CD4-positive, alpha-beta T cell treated with Interferon alpha-2 for 1 hour (primary cell): ENCODE measurements around the gene C20orf204.

Source experiments
- DNase-seq, 2 donors: peaks; one replicate each; pipeline ENCODE4 v3.0.0-alpha.2; 2020 to 2022

Gene C20orf204

GRCh38 chr20:64035933-64036345 is at the start of gene C20orf204:
C20orf204 (plus strand) TSS chr20:64036182; CDS start chr20:64036324, 142 bp downstream.
- no peak for DNase-seq

DNA sequence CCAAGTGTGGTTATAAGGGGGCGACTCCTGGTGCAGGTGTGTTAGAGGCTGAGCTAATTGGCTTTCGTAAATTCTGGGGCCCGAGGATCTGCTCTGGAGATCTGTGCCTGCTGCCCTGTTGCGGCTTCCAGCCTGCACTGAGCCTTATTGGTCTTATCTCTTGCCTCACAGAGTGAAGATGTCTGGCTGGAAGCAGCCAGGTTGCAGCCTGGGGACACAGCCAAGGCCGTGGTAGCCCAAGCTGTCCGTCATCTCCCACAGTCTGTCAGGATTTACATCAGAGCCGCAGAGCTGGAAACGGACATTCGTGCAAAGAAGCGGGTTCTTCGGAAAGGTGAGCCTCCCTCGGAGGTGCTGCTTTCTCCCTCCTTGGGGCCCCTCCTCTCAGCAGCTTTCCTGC is 35.1 kb upstream of the C20orf204 start:
- no peak for DNase-seq

DNA sequence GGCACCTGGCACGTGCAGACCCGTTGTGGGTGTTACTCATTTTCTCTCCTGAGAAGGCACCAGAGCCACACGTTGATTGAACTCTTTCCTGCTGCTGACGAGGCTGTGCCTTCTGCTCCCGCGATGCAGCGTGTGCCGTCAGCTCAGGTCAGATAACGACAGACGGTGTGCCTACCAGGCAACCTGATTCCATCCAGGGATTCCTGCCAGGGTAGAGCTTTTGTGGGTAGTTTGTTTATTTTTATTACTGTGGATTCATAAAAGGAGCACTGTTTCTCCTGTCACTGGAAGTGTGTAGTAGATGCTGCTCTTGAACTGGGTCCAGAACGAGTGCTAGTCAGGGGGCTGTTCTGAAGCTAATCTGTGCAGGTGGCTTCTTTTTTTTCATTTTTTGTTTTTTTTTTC is 34.4 kb upstream of the C20orf204 start:
- DNase-seq: no peak

DNA sequence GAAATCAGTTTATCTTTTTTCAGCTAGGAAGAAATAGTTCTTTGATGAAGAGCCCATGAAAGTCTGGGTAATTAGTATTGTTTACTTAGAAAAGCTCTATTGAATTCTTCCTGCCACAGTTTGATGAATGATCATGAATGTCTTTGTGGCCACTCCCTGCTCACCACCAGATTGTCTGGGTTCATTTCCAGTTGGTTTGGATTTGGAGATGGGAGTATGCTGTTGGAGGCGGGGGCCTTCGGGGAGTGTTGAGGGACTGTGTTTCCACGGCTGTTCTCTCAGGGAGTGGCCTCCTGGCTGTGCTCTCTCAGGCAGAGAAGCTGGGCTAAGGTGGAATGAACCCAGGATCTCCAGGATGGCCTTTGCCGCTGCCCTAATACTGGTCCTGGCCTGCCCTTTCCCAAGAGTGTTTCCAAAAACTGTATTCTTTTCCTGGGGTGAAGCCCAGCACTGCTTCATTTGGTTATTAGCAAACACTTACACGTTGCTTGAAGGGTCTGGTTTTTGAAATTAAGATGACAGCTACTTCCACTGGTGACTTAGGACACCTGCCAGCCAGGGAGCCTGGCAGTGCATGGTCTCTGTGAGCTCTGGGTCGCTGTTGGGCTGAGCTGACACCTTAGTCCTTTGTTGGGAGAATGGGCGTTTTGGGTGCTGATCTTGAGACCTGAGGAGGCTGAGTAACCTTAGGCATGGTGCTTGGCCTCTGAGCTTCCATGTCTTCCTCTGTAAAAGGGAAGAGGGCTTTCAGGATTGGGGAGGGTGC is 31.8 kb upstream of the C20orf204 start:
- no peak for DNase-seq

DNA sequence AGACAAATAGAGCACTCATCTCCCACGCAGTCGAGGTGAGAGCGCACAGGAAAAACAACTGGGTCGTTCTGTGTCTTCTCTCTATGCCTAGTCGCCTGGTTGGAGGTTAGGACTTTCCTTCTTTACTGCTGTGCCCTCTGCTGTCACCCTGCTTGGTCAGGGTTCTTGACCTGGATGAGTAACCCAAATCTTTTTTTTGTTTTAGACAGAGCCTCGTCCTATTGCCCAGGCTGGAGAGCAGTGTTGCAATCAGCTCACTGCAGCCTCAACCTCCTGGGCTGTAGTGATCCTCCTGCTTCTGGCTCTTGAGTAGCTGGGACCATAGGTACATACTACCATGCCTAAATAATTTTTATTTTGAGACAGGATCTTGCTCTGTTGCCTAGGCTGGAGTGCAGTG is 30.6 kb upstream of the C20orf204 start:
- no peak for DNase-seq

- no peak for DNase-seq
These were observed 29.5 kb upstream of the C20orf204 start for GRCh38 chr20:64006490-64006889.

- no peak for DNase-seq
These were observed 29.1 kb upstream of the C20orf204 start for GRCh38 chr20:64006902-64007301.

DNA sequence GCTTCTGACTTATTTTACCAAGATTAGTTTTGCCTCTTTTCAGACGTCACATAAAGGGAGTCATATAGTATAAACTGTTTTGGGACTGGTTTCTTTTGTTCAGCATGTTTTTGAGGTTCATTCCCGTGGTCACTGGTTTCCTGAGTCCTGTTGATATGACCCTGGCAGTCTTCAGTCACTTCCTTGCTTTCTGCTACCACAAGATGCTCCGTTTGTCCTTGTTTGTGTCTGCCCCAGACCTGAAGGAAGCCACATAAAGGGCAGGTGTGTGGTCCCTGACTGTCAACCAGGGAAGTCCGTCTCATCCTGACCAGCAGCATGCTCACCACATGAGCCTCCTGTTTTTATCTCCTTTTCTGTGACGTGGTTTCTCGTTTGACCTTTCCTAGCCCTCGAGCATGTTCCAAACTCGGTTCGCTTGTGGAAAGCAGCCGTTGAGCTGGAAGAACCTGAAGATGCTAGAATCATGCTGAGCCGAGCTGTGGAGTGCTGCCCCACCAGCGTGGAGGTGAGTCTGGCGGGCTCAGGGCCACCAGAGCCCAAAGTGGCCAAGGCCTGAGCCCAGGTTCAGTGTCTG is 26.1 kb upstream of the C20orf204 start:
- no peak for DNase-seq

DNA sequence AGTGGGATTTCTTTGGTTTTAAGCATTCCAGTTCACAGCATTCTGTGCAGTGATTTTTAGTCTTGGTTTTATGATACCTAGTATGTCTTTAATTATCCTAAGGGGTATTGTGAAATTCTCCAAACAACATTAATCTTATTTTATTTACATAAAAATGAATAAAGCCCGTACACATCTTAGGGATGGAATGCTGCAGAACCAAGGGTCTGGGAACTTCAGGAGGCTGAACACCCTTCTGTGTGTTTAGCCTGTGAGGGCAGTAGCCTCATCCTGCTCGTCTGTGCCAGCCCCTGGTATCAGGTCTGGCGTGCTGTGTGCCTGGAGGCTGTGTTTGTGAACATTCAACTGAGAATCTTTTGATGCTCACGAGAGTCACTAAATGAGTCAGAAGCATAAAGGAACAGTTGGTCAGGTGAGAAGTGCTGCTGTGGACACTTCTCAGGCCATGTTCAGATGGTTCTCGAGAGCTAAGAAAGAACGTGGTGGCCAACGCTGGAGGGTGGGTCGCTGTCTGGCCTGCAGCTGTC is 25.2 kb upstream of the C20orf204 start:
- DNase-seq: no peak

DNA sequence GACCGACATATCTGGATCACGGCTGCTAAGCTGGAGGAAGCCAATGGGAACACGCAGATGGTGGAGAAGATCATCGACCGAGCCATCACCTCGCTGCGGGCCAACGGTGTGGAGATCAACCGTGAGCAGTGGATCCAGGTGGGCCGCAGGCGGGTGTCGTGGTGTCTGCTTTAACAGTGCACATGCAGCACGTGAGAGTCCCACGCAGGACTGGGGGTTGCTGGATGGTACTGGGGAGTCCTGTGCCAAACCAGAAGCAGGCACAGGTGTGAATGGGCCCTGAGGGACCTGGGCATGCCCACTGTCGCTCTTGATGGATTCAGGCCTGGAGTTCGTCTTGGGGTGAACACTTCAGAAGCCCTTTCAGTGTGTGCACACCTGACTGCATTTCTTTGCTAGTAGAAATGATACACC is 24.6 kb upstream of the C20orf204 start:
- no peak for DNase-seq

GRCh38 chr20:64012385-64013154 is 23.4 kb upstream of the C20orf204 start:
- DNase-seq: peak in 1 of 2 donors; percentile 44

GRCh38 chr20:64015635-64016034 is 20.3 kb upstream of the C20orf204 start:
- no peak for DNase-seq

DNA sequence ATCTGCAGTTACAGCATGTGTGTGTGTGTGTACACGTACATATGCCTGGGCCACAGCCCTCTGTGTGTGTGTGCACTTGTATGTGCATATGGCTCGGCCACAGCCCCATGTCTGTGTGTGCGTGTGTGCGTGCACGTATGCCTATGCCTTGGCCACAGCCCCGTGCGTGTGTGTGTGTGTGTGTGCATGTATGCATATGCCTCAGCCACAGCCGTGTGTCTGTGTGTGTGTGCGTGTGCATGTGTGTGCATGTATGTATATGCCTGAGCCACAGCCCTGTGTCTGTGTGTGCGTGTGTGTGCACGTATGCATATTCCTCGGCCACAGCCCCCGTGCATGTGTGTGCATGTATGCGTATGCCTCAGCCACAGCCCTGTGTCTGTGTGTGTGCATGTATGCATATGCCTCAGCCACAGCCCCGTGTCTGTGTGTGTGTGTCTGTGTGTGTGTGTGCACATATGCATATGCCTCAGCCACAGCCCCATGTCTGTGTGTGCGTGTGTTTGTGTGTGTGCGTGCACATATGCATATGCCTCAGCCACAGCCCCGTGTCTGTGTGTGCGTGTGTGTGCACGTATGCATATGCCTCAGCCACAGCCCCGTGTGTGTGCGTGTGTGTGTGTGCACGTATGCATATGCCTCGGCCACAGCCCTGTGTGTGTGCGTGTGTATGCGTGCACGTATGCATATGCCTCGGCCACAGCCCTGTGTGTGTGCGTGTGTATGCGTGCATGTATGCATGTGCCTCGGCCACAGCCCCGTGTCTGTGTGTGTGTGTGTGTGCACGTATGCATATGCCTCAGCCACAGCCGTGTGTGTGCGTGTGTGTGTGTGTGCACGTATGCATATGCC is 14.6 kb upstream of the C20orf204 start:
- no peak for DNase-seq

DNA sequence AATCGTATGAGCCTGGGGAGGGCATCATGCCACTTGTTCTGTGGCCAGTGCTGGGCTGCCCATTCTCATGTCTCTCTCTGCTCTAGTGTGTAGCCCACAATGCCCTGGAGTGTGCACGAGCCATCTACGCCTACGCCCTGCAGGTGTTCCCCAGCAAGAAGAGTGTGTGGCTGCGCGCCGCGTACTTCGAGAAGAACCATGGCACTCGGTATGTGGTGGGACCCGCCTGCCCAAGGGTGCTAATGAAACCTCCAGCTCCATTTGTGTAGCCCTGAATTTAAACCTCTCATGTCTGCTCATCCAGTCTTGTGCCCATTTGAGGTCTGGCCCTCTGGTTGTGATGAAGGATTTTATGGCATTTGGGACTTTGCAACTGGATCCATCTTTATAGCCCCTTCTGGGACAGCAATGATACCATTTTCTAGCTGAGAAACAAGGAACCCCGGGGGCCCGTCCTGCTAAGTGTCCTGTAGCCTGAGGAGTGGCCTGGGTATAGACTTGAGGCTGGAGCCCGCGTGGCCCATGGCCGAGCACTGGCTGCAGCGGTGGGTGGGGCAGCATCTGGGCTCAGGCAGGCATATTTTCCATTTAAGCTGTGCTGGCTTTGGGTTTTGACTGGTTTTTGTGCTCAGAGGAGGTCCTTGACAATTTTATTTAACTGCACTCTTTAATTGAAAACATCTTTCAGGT is 13.2 kb upstream of the C20orf204 start:
- no peak for DNase-seq

GRCh38 chr20:64023361-64024140 is 12.4 kb upstream of the C20orf204 start:
- no peak for DNase-seq

- no peak for DNase-seq
These were observed 11.6 kb upstream of the C20orf204 start for GRCh38 chr20:64024141-64024990.

GRCh38 chr20:64025101-64025825 is 10.7 kb upstream of the C20orf204 start:
- no peak for DNase-seq

- no peak for DNase-seq
These were observed 10.1 kb upstream of the C20orf204 start for GRCh38 chr20:64025826-64026412.
